HG03558 (cell line): ENCODE measurements around the gene IMPDH2.

Experiments
- ATAC-seq: cut with Tn5 transposase; IDR thresholded peaks from one replicate; pipeline ENCODE4 v1.9.1; 2021; ENCODE audit warnings: moderate number of reproducible peaks; ENCODE audit not compliant: unreplicated experiment; ENCODE audit errors: extremely low read depth

The IMPDH2 gene

DNA sequence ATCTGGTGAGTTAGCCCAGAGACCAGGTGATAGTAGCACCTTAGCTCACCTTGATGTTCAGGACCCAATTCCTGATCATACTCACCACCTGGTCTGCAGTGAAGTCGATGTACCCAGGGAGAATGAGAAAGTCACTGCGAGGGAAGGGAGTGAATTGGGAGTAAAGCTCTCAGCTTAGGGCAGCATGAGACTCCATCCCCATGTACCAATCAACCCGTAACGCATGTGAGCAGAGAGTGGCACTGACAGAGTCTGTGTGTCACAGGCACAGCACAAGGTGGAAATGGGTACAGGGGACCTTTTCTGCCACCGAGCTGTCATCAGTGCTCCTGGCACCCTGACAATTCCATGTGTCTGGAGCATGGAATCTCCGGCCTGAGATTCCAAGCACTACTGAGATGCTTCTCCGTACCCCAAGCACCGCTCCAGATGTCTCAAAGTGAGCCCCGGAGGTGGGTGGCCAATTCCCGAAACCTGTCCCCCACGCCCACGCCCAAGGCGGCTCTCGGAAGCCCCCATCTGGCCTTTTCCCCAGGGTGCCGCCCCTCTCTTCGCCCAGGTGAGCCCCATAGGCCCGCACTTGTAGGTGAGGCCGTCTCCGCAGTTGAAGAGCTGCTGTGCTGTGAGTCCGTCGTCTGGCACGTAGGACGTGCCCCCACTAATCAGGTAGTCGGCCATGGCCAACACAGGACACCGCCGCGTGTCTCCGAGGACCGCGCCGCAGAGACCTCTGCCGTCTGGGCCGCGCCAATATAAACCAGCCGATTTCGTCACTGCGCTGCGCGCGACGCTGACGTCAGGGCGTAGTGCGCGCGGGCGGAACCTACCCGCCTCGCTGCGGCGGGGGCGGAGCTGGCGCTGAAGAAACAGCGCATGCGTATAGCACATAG is at the start of gene IMPDH2:
Gene IMPDH2 (minus strand): TSS at position 726 of the 890 bp plus-strand sequence. CDS start 48 bp downstream, at position 678.
- ATAC-seq = peak; percentile 40

DNA sequence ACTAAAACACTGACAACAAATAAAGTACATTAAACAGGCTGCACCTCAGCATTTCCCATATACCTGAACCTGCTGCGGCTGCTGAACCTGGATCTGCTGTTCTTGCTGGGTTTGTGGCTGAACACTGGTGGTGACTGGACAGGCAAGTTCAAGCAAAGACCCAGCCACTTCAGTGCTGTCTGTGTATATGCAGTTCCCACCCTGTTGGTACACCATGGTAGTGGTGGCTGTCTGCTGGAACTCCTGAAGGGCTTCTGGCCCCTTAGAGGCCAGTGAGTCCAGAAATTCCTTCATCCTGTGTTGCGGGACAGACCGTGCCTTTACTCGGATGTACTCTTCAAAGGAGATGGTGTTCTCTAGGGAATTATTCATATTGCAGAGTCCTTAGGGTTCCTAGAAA is 47.4 kb upstream of the IMPDH2 start:
- ATAC-seq = no peak

DNA sequence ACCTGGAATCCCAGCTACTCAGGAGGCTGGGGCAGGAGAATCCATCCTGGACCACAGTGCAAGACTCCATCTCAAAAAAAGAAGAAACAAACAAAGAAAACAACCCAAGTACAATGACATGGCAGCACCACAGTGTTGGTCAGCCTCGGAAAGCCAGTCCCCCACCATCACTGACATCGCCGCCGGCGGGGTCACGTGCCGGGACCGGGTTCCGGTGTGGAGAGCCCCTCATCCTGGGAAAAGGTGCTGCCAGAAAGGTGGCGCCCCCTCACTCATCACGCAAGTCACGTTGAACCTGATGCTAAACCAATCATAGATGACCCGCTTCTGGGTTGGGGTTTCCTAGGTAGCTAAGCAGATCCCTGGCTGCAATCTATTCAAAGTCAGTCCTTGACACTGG is 46.9 kb upstream of the IMPDH2 start:
- no peak for ATAC-seq

DNA sequence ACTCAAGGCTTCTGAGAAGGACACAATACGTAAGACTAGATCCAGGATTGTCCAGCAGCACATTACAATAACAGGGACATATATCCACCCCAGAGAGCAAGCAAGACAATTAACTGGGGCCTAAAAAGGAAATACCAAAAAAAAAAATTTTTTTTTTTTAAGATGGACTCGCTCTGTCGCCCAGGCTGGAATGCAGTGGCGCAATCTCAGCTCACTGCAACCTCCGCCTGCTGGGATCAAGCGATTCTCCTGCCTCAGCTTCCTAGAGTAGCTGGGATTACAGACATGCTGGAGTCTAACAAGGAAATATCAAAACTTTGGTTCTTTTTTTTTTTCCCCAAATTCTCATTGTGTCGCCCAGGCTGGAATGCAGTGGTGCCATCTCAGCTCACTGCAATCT is 28.8 kb upstream of the IMPDH2 start:
- ATAC-seq = no peak

DNA sequence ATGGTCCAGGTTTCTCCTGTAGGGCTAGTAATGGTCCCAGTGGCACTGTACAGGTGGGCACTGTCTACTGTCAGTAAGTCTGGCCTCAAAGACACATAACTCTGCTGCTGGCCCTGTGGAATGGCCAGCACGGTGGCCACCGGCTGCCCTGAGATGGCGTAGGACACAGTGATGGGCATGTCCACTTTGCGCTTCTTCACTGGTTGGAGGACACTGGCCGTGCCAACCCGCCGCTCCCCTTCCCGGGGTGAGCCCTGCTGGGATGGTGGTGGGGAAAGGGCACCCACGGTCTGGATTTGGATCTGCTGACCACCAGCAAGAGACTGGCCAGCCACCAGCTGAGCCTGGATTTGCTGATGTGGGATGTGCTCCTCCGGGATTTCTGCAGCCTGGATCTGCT is 28.1 kb upstream of the IMPDH2 start:
- ATAC-seq = no peak

DNA sequence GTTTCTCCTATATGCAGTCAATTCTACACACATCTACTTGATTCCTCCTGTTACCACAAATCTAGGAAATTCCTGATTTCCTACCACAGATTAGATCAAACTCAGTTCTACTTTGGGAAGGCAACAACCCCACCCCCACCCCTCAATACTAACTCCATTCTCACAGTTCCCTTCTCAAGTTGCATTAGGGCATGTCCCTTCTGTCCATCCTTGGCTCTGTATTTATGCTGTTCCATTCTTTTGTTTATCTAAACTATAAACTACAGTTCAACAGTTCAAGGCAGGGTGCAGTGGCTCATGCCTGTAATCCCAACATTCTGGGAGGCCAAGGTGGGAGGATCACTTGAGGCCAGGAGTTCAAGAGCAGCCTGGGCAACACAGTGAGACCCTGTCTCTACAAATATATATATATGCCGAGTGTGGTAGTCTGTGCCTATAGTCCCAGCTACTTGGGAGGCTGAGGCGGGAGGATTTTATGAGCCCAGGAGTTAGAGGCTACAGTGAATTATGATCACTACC is 25.2 kb upstream of the IMPDH2 start:
- no peak for ATAC-seq

DNA sequence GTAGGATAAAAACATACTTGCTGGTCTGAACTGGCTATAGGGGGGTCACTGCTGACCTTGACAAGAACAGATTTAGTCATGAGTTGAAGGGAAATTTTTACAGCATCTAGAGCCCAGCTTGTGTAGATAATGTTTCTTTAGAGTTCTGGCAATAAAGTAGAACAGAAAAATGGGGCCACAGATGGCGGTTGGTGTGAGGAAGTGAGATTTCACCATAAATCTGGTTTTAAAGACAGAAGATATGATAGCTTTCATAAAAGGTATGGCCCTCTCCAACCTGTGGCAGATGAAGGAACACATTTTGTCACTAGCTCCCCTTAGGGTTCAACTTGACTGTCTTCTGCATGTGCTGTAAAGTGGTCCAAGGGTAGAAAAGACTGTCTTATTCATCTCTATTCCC is 24.3 kb upstream of the IMPDH2 start:
- no peak for ATAC-seq

DNA sequence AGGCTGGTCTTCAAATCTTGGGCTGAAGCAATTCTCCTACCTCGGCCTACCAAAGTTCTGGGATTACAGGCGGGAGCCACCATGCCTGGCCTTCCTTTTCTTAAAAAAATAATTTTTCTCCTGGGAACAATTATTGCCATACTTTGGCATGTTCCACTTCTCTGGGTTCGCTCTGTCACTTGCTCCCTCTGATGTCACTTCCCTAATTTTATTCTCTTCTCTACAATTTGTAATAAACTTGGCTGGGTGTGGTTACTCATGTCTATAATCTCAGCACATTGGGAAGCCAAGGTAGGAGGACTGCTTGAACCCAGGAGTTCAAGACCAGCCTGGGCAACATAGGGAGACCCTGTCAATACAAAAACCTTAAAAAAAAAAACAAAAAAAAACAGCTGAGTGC is 6.1 kb upstream of the IMPDH2 start:
- no peak for ATAC-seq

DNA sequence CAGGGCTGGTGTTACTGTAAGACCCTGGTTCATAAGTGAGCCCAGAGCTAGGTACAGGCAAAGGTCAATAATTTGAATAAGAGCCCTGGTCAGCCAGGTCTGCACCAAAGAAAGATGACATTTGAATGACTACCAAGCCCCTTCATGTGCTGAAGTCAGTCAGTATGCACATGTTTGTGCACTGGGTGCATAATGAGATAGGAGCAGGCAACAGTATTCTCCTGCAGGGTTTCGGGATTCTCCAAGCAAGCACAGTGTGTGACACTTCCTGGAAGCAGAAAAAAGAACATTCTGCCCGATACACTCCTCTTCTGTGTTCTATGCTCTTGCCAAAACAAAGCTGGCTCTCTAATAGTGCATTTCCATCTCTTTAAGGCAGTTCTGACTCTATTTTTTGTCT is 5.5 kb upstream of the IMPDH2 start:
- ATAC-seq = no peak

DNA sequence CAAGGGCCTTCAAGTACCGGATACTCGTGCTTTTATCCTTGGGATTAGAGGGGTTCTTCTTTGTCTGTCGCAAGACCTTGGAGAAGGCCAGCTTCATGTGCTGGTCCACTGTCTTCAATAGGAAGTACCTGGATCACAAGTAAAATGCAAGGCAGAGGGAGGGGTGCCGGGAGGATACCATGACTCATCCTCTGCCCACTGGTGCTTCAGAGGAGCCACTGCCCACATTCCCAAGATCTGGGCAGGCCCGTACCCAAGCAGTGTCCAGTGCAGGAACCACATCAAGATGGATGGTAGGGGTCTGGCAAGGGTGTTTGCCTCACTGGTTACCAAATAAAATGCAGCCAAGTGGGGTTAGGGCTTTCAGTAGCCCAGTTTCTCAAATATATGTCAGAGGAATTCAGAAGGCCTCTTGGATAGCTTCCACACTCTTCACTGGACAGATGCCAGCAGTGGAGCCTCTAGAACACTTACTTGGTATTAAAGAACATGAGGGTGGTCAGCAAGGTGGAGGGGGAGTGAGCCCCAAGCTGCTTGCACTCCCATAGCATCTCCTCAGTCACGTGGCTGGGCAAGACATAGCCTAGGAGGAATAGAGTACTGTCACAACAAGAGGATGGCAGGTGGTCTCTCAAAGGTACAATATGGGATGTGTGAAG is 3.6 kb upstream of the IMPDH2 start:
- no peak for ATAC-seq

DNA sequence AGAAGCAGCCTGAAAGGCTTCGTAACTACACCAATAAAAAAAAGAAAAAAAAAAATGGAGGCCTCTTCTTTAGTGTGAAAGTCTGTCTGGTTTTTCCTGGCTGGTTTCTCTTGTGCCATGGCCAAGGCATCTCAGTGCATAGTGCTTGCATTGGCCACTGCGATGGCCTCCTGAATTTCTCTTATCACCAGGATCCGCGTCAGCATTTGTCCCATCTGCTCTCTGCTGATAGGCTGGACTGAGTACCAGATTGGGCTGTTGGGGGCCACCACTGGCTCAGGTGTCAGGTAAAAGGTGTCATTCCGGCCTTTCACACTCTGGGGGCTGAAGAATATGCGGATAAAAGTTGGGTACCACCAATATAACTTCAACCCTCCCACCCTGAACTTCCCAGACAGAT is 1.1 kb upstream of the IMPDH2 start:
- no peak for ATAC-seq

DNA sequence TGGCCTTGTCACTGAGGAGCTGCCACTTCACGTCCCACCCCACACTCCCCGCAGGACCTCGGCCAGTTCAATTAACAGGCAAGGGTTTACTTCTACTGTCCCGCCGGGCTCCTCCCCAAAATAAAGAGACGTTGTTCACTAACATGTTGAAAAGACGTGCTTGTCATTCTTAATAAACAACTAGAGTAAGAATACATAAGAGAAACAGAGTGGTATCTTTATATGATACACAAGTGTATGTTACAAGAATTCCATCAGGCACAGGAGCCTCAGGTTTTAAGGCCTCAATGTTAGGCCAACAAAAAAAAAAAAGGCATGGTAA is 326 bp upstream of the IMPDH2 start:
- no peak for ATAC-seq

DNA sequence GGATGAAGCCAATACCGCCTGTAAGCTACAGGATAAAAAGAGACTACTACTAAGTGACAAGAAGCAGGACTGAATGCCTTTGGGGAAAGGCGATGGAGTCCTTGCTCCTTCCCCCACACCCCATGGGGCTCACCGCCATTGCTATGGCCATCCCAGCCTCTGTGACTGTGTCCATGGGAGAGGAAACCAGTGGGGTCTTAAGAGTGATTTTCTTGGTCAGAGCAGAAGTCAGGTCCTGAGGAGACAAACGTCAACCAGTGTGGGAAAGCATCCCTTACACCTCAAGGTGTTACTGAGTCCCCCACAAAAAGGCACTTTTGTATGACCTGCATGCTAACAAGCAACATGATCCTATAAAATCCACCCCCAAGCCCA is 913 bp downstream of the IMPDH2 start:
- ATAC-seq = no peak

DNA sequence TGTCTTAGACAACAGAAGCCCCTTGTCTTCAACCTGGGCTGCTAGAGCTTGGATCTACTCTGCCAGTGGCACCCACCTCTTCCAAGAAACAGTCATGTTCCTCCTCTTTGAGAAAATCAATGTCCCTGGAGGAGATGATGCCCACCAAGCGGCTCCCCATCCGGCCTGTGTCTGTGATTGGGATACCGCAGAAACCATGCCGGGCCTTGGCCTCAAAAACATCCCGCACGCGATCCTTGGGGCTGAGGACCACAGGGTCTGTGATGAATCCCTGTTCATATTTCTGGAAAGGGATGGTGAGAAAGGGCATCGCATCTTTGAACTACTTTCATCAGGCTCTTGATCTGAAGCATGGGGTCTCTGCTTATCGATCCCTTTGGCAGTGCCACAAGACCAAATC is 1.6 kb downstream of the IMPDH2 start:
- no peak for ATAC-seq

DNA sequence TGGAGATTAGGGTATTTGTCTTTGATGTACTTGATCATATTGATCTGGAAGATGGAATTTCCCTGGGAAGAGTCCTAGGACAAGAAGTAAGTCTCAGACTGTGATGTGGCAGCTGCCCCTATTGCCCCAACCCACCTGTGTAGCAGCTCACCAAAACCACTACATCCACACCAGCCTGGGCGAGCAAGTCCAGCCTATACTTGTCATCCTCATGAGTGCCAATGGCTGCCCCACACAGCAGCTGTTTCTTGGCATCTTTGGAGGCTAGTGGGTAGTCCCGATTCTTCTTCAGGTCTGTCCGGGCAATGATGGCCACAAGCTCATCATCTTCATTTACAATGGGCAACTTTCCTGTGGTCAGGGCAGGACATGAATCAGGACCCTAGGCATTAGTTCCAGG is 2.7 kb downstream of the IMPDH2 start:
- no peak for ATAC-seq

DNA sequence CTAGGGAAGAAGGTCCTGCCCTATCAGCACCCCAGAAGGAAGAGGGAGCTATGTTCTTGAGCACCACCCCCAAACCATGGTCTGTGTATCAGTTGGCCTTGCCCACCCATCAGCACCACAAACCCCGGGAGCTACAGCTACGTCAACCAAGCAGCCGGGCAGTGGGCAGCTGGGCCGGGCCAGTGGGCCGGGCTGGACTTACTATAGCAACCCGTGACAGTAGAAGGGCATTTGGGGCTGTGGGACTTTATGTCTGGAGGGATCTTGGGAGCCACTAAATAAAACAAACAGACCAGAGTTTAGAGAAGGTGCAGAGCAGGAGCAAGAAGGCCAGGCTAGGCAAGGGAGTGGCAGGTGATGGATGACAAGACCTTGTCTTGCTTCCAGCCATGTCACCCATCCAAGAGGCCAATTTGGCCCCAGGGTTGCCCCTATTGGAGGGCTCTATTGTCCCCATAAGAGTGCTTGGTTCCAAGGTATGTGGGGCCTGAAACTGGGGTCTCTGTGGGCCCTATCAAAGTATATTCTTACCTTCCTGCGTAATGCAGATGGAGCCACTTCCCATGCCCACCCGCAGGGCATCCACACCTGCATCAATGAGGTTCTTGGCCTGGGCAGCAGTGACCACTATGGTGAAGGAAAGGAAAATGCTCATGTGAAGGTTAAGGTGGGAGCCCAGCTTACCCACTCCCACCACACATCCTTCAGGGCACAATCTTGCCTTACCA is 3.2 kb downstream of the IMPDH2 start:
- no peak for ATAC-seq

DNA sequence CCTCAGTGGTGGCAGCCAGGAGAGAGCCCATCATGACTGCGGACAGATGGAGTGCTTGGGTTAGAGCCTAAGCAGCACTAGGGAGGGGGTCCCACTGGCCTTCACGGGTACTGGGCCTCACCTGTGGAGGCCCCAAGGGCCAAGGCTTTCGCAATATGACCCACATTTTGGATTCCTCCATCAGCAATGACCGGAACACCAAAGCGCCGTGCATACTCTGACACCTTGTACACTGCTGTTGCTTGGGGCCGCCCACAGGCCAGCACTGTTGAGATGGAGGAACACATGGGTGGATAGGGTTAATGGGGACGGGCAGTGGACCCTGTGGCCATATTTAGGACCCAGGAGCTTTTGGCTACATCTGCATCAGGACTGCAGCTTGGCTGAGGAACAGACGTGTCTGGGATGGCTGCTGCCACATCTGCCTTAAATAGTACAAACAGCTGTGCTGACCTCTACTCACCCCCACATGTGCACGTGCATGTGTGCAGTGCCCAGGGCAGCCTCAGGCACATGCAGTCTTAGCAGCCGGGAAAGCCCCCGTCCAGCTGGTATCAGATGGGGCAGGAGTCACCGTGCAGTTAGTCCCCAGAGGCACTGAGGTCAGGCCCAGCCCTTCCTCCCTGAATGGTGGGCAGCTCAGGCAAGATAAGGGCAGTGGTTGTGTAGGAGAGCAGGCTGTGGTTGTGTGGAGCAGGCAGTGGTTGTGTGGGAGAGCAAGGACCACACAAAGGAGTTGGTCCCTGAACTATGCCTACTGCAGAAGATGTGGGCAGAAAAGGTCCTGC is 4.0 kb downstream of the IMPDH2 start:
- no peak for ATAC-seq

DNA sequence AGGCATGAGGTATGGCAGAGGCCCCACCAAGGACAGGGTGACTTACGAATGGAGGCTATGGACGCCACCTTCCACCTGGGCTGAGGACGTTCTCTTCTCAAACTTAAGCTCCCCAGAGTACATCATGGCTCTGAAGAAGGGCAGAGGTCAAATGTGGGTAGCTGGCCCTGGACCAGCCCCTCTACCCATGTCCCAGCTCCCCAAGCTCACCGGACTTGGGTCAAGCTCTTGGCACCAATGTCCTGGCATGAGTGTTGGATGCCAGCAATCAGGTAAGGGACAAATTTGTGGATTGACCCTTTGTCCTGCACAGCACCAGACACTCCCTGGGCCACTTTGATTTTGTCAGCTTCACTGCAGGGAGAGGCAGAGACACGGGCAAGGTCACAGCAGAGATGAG is 4.7 kb downstream of the IMPDH2 start:
- no peak for ATAC-seq

DNA sequence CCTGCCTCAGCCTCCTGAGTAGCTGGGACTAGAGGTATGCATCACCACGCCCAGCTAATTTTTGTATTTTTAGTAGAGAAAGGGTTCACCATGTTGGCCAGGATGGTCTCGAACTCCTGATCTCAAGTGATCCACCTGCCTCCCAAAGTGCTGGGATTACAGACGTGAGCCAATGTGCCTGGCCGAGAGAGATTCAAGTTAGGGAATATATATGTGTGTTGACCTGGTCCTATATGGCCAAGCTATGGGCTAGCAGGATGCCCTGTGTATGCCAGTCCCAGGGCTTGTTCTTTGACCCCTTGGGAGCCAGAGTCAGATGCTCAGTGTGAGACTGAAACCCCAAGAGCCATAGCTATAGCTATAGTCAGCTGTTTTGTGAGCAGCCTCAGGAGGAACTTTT is 5.4 kb downstream of the IMPDH2 start:
- no peak for ATAC-seq

DNA sequence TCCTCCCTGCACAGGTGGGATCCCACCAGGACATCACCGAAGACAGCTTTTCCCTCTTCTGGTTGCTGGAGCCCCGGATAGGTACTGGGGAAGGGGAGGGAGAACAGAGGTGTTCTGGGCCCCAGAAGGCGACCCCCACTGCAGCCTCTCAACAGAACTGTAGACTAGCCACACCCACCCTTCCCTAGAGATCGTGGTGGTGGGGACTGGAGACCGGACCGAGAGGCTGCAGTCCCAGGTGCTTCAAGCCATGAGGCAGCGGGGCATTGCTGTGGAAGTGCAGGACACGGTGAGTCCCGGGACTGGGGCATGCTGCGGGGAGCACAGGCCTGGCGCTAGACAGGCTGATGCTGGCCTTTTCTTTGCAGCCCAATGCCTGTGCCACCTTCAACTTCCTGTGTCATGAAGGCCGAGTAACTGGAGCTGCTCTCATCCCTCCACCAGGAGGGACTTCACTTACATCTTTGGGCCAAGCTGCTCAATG is 6.5 kb downstream of the IMPDH2 start:
- no peak for ATAC-seq
